Stimulated activated CD4-positive, alpha-beta T cell treated with anti-CD3 and anti-CD28 coated beads, Interleukin-1b, Interleukin-23, amount 100 ng/mL, for 1 hour (primary cell): Measurements from ENCODE around the gene KRT86.
"Not testable (repeated sequence)": the region's sequence is repeated elsewhere in the genome, so short reads cannot be mapped to it uniquely, and the experiment has no call there.

Source experiments
- DNase-seq, 2 donors: peaks; one replicate each; pipeline ENCODE4 v3.0.0-alpha.2; 2020; ENCODE audit warnings: low read depth in 2 of 2

KRT86 gene

GRCh38 chr12:52291267-52291935 lies 17.0 kb downstream of the KRT86 start, which contains the start of gene KRT81:
Gene KRT81, minus strand, starts transcription at chr12:52291534. Its CDS starts 69 bp downstream, at chr12:52291465.
- DNase-seq = no peak

GRCh38 chr12:52293926-52294325 lies 19.5 kb downstream of the KRT86 start:
- no peak for DNase-seq

GRCh38 chr12:52294803-52295202 lies 20.4 kb downstream of the KRT86 start:
- DNase-seq = no peak

GRCh38 chr12:52295663-52296062 lies 21.2 kb downstream of the KRT86 start:
- no peak for DNase-seq

- no peak for DNase-seq
These were observed 22.2 kb downstream of the KRT86 start for GRCh38 chr12:52296572-52297215.

GRCh38 chr12:52298677-52299190 lies 24.3 kb downstream of the KRT86 start:
- DNase-seq = no peak

GRCh38 chr12:52300796-52301691 lies 26.6 kb downstream of the KRT86 start:
- DNase-seq = no peak

GRCh38 chr12:52301721-52302120 lies 27.3 kb downstream of the KRT86 start:
- DNase-seq = not testable (repeated sequence)

GRCh38 chr12:52302242-52302914 lies 27.9 kb downstream of the KRT86 start:
- not testable (repeated sequence) for DNase-seq

- not testable (repeated sequence) for DNase-seq
These were observed 30.5 kb downstream of the KRT86 start for GRCh38 chr12:52304941-52305411.

- no peak for DNase-seq
These were observed 31.7 kb downstream of the KRT86 start for GRCh38 chr12:52305921-52306705.

- no peak for DNase-seq
These were observed 32.3 kb downstream of the KRT86 start for GRCh38 chr12:52306731-52307130.

GRCh38 chr12:52307836-52308805 lies 33.7 kb downstream of the KRT86 start:
- no peak for DNase-seq

- no peak for DNase-seq
These were observed 34.5 kb downstream of the KRT86 start for GRCh38 chr12:52308806-52309425.

GRCh38 chr12:52310622-52311284 lies 36.3 kb downstream of the KRT86 start:
- no peak for DNase-seq

- DNase-seq = no peak
These were observed 36.8 kb downstream of the KRT86 start for GRCh38 chr12:52311285-52311648.

- DNase-seq = no peak
These were observed 37.6 kb downstream of the KRT86 start for GRCh38 chr12:52312086-52312485.

GRCh38 chr12:52313461-52313860 lies 39.0 kb downstream of the KRT86 start:
- DNase-seq = no peak

- no peak for DNase-seq
These were observed 39.5 kb downstream of the KRT86 start for GRCh38 chr12:52313926-52314325.
